ENCODE data around the gene IFT22. TPM values are rescaled to one million over a fixed set of nuclear protein-coding genes. Genes with fewer than 3 reads are reported as not detected.

The IFT22 gene
- total and polyA plus RNA-seq, 4 donors = 5.5 to 9.4 (median 7.6) TPM

- H3K36me3 ChIP-seq (ENCODE audit: control insufficient read depth in 4 of 4, insufficient read depth in 3 of 4, low read depth in 1 of 4, low read length in 3 of 4) = no peaks in the 10 kb centered on the region
- no peaks in the 10 kb centered on the region for H3K27me3 ChIP-seq (ENCODE audit: control insufficient read depth in 4 of 4, insufficient read depth in 4 of 4, low read length in 3 of 4)
- H3K4me3 ChIP-seq (ENCODE audit: low read depth in 1 of 3, low read length in 3 of 3) = no peak overlapping the region
- H3K9ac ChIP-seq (ENCODE audit: low read depth in 1 of 2, low read length in 2 of 2) = no peak overlapping the region
- TF ChIP-seq EGR1 (IDR thresholded peaks at IDR 0.05; ENCODE audit: low read depth in 2 of 2) (no peak), SP1 (IDR thresholded peaks at IDR 0.05) (no peak), RAD21 (IDR thresholded peaks at IDR 0.05) (no peak), RXRA (IDR thresholded peaks at IDR 0.05) (no peak), REST (IDR thresholded peaks at IDR 0.05) (no peak), HNF4A (conservative IDR thresholded peaks at IDR 0.05) (no peak), TAF1 (conservative IDR thresholded peaks at IDR 0.05) (no peak), ATF3 (IDR thresholded peaks at IDR 0.05) (no peak), MAX (IDR thresholded peaks at IDR 0.05) (no peak), YY1 (IDR thresholded peaks at IDR 0.05) (no peak), HNF4G (IDR thresholded peaks at IDR 0.05) (no peak), JUND (IDR thresholded peaks at IDR 0.05) (no peak), FOXA1 (IDR thresholded peaks at IDR 0.05) (no peak), GABPA (IDR thresholded peaks at IDR 0.05 in 1 of 2, conservative IDR thresholded peaks at IDR 0.05 in 1 of 2) (no peak), FOXA2 (IDR thresholded peaks at IDR 0.05) (no peak), NR2F2 (IDR thresholded peaks at IDR 0.05) (no peak)
- TF ChIP-seq, protein P1, sequence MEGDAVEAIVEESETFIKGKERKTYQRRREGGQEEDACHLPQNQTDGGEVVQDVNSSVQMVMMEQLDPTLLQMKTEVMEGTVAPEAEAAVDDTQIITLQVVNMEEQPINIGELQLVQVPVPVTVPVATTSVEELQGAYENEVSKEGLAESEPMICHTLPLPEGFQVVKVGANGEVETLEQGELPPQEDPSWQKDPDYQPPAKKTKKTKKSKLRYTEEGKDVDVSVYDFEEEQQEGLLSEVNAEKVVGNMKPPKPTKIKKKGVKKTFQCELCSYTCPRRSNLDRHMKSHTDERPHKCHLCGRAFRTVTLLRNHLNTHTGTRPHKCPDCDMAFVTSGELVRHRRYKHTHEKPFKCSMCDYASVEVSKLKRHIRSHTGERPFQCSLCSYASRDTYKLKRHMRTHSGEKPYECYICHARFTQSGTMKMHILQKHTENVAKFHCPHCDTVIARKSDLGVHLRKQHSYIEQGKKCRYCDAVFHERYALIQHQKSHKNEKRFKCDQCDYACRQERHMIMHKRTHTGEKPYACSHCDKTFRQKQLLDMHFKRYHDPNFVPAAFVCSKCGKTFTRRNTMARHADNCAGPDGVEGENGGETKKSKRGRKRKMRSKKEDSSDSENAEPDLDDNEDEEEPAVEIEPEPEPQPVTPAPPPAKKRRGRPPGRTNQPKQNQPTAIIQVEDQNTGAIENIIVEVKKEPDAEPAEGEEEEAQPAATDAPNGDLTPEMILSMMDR (IDR thresholded peaks at IDR 0.05; ENCODE audit: low read depth, low read length, missing input control) = no peak
- TF ChIP-seq, protein P2, sequence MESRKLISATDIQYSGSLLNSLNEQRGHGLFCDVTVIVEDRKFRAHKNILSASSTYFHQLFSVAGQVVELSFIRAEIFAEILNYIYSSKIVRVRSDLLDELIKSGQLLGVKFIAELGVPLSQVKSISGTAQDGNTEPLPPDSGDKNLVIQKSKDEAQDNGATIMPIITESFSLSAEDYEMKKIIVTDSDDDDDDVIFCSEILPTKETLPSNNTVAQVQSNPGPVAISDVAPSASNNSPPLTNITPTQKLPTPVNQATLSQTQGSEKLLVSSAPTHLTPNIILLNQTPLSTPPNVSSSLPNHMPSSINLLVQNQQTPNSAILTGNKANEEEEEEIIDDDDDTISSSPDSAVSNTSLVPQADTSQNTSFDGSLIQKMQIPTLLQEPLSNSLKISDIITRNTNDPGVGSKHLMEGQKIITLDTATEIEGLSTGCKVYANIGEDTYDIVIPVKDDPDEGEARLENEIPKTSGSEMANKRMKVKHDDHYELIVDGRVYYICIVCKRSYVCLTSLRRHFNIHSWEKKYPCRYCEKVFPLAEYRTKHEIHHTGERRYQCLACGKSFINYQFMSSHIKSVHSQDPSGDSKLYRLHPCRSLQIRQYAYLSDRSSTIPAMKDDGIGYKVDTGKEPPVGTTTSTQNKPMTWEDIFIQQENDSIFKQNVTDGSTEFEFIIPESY (IDR thresholded peaks at IDR 0.05) = no peak
- no peaks in the 10 kb centered on the region for H3K9me3 ChIP-seq (ENCODE audit: control insufficient read depth in 4 of 4, low read length in 3 of 4)
- H3K4me1 ChIP-seq (ENCODE audit: control insufficient read depth in 4 of 4, insufficient read depth in 4 of 4, low read length in 3 of 4) = no peaks in the 10 kb centered on the region
- no peak for DNase-seq (ENCODE audit: low spot score)
- WGBS = 82% methylated on average over 5 of the region's 5 CpGs
- no peak overlapping the region for H3K27ac ChIP-seq (ENCODE audit: low read depth in 1 of 2, low read length in 2 of 2)
Observed at GRCh38 chr7:101333912-101334311, 12.3 kb upstream of the IFT22 start.
